CD14-positive monocyte (primary cell): ENCODE results near the gene AKT1. TPM values are rescaled to one million over a fixed set of nuclear protein-coding genes. Genes with fewer than 3 reads are reported as not detected.

Experiments used
- DNase-seq, 3 donors: peaks; one replicate each; pipeline ENCODE4 v3.0.0-alpha.2; 2011 to 2022
- H2AFZ ChIP-seq: 2 replicates; pipeline ENCODE4 v1.6.0; 2012; ENCODE audit warnings: mild to moderate bottlenecking, low read depth, low read length, inconsistent platforms; ENCODE audit not compliant: insufficient read depth, poor library complexity, severe bottlenecking
- H3K27ac ChIP-seq, 2 donors: 1 replicate in 1 of 2; 2 replicates in 1 of 2; pipeline ENCODE4 v1.5.1; 2012 to 2013; ENCODE audit warnings: low read length in 2 of 2, control low read depth in 1 of 2, inconsistent platforms in 1 of 2, low read depth in 1 of 2, mild to moderate bottlenecking in 1 of 2
- H3K27me3 ChIP-seq, 2 donors: one replicate each; pipeline versions ENCODE4 v1.6.0 to v1.6.1; 2011 to 2013; ENCODE audit warnings: low read length in 2 of 2; ENCODE audit not compliant: control insufficient read depth in 2 of 2, insufficient read depth in 2 of 2
- H3K36me3 ChIP-seq, 2 donors: replicated peaks in 1 of 2; 1 replicate in 1 of 2; 2 replicates in 1 of 2; pipeline versions ENCODE4 v1.5.1 to v1.6.1; 2012 to 2013; ENCODE audit warnings: low read length in 2 of 2, control low read depth in 1 of 2, inconsistent platforms in 1 of 2, mild to moderate bottlenecking in 1 of 2; ENCODE audit not compliant: insufficient read depth in 2 of 2, control insufficient read depth in 1 of 2
- H3K4me1 ChIP-seq, 2 donors: 1 replicate in 1 of 2; 2 replicates in 1 of 2; pipeline versions ENCODE4 v1.5.1 to v1.6.1; 2012 to 2013; ENCODE audit warnings: low read length in 2 of 2, control low read depth in 1 of 2, inconsistent platforms in 1 of 2, mild to moderate bottlenecking in 1 of 2, moderate library complexity in 1 of 2; ENCODE audit not compliant: insufficient read depth in 2 of 2, control insufficient read depth in 1 of 2
- H3K4me2 ChIP-seq: replicated peaks from 2 replicates; pipeline ENCODE3; 2012; ENCODE audit warnings: low read length, moderate library complexity, mild to moderate bottlenecking; ENCODE audit not compliant: poor library complexity, severe bottlenecking; ENCODE audit errors: extremely low read depth
- H3K4me3 ChIP-seq, 3 experiments: fragments of 200-600 bp in 1 of 3; sonication (generic) in 1 of 3; replicated peaks in 1 of 3; 1 replicate in 2 of 3; 2 replicates in 1 of 3; pipeline ENCODE4 v1.5.1; 2011 to 2013; ENCODE audit warnings: low read length in 3 of 3, mild to moderate bottlenecking in 3 of 3, control low read depth in 2 of 3, low read depth in 2 of 3, inconsistent platforms in 1 of 3, moderate library complexity in 1 of 3
- H3K79me2 ChIP-seq: 2 replicates; pipeline ENCODE4 v1.6.0; 2012; ENCODE audit warnings: mild to moderate bottlenecking, control low read depth, inconsistent platforms, low read length, moderate library complexity; ENCODE audit not compliant: insufficient read depth
- H3K9ac ChIP-seq: 2 replicates; pipeline ENCODE4 v1.6.0; 2017; ENCODE audit warnings: low read length, mild to moderate bottlenecking; ENCODE audit not compliant: insufficient read depth, poor library complexity, severe bottlenecking
- H3K9me3 ChIP-seq, 2 donors: replicated peaks in 1 of 2; 1 replicate in 1 of 2; 2 replicates in 1 of 2; pipeline versions ENCODE4 v1.5.1 to v1.6.1; 2012 to 2013; ENCODE audit warnings: low read length in 2 of 2, control low read depth in 1 of 2; ENCODE audit not compliant: control insufficient read depth in 1 of 2, insufficient read depth in 1 of 2
- H4K20me1 ChIP-seq: 2 replicates; pipeline ENCODE4 v1.6.0; 2012; ENCODE audit warnings: mild to moderate bottlenecking, low read length, control low read depth, moderate library complexity; ENCODE audit not compliant: insufficient read depth
- H3K27ac Mint-ChIP-seq, 7 donors: one replicate each; pipeline ENCODE4 v1.8.0; 2020; ENCODE audit warnings: mild to moderate bottlenecking in 7 of 7, mixed read lengths in 7 of 7, moderate library complexity in 6 of 7, inconsistent platforms in 2 of 7
- H3K27me3 Mint-ChIP-seq, 3 donors: one replicate each; pipeline ENCODE4 v1.8.0; 2021 to 2022; ENCODE audit warnings: low read depth in 3 of 3, mild to moderate bottlenecking in 3 of 3, mixed read lengths in 3 of 3, moderate library complexity in 3 of 3, inconsistent platforms in 1 of 3
- H3K36me3 Mint-ChIP-seq, 2 donors: one replicate each; pipeline ENCODE4 v1.8.0; 2020; ENCODE audit warnings: mixed read lengths in 2 of 2, inconsistent platforms in 1 of 2, mild to moderate bottlenecking in 1 of 2
- H3K4me1 Mint-ChIP-seq: one replicate; pipeline ENCODE4 v1.8.0; 2020; ENCODE audit warnings: mild to moderate bottlenecking, mixed read lengths
- H3K4me3 Mint-ChIP-seq, 2 donors: one replicate each; pipeline ENCODE4 v1.8.0; 2020; ENCODE audit warnings: mild to moderate bottlenecking in 2 of 2, mixed read lengths in 2 of 2, moderate library complexity in 1 of 2
- H3K9me3 Mint-ChIP-seq, 7 donors: one replicate each; pipeline ENCODE4 v1.8.0; 2020 to 2022; ENCODE audit warnings: mixed read lengths in 7 of 7, mild to moderate bottlenecking in 6 of 7, moderate library complexity in 6 of 7, inconsistent platforms in 2 of 7
- CTCF ChIP-seq: fragments of 200-600 bp; IDR thresholded peaks from one replicate; pipeline ENCODE4 v1.8.0; 2022; ENCODE audit warnings: antibody characterized with exemption, mild to moderate bottlenecking
- WGBS: methylation state at CpG from one replicate; pipeline ENCODE4 v1.1.5; 2013; ENCODE audit warnings: missing lambda C conversion rate; ENCODE audit not compliant: insufficient coverage; 5-methylcytosine and 5-hydroxymethylcytosine counted together
- intact Hi-C, 2 donors: fragments of 100-400 bp; cut with micrococcal nuclease; formaldehyde crosslinking; loops; one replicate each; pipeline versions ENCODE4 v1.15.0 to v1.15.1; 2023
- polyA plus RNA-seq, 3 donors: library from polyadenylated mRNA; depleted of rRNA in 1 of 3; unstranded in 2 of 3; stranded (reverse) in 1 of 3; fragments of 300-500 nt in 2 of 3; fragments of >200 nt in 1 of 3; fragmentation: Illumina TruSeq in 2 of 3; gene quantifications; 1 replicate in 2 of 3; 2 replicates in 1 of 3; pipeline ENCODE4 v1.2.3, GENCODE V29; 2012 to 2021

Gene AKT1
- polyA plus RNA-seq, 3 donors: 7.2 to 180 (median 26.4) TPM

- peak overlapping the region; percentile 96 for H3K4me2 ChIP-seq
- peak overlapping the region in 6 of 7 donors; percentile 45 to 82 (median 67) for H3K27ac Mint-ChIP-seq
- no peak for DNase-seq
- H3K4me3 Mint-ChIP-seq: peak overlapping the region; percentile 94 to 97
- H4K20me1 ChIP-seq: peaks cover 52% of the 10 kb centered on the region
- 7% methylated on average over 16 of the region's 16 CpGs for WGBS
- no peaks in the 10 kb centered on the region for H3K9me3 ChIP-seq
- H3K9ac ChIP-seq: peak overlapping the region; percentile 82
- TF ChIP-seq CTCF: no peak
- peaks cover 14 to 35% of the 10 kb centered on the region in 2 donors for H3K36me3 Mint-ChIP-seq
- H3K9me3 Mint-ChIP-seq: peaks cover 0 to 2% (median 0%) of the 10 kb centered on the region in 7 donors
- peaks cover 24 to 25% of the 10 kb centered on the region in 2 donors for H3K36me3 ChIP-seq
- peak overlapping the region in 1 of 2 donors; percentile 63 for H3K27ac ChIP-seq
- H3K4me1 ChIP-seq: peaks cover 26 to 37% of the 10 kb centered on the region in 2 donors
- intact Hi-C loops: loop anchor here (2.0 to 10.0 kb wide), 2 partner anchors 32 to 190 kb away; partner anchors contain the start of gene CLBA1 (in 1 of the 2)
- peak overlapping the region; percentile 57 for H2AFZ ChIP-seq
- peaks cover 16 to 35% (median 17%) of the 10 kb centered on the region in 3 donors for H3K27me3 Mint-ChIP-seq
- peaks cover 43% of the 10 kb centered on the region for H3K4me1 Mint-ChIP-seq
- peaks cover 0 to 21% of the 10 kb centered on the region in 2 donors for H3K27me3 ChIP-seq
- peaks cover 52% of the 10 kb centered on the region for H3K79me2 ChIP-seq
- H3K4me3 ChIP-seq: peak overlapping the region; percentile 48 to 90 (median 80)
Measured at GRCh38 chr14:104794631-104794992, 936 bp downstream of the AKT1 start.

GRCh38 chr14:104794099-104794498 lies 1.4 kb downstream of the AKT1 start:
- Mint-ChIP-seq H3K27ac (peak overlapping the region in 2 of 7 donors; percentile 35 to 82), H3K36me3 (peaks cover 18 to 41% of the 10 kb centered on the region in 2 donors), H3K9me3 (peaks cover 0 to 2% (median 0%) of the 10 kb centered on the region in 7 donors), H3K4me1 (peaks cover 42% of the 10 kb centered on the region), H3K4me3 (peak overlapping the region; percentile 94 to 97), H3K27me3 (peaks cover 12 to 30% (median 12%) of the 10 kb centered on the region in 3 donors)
- peaks cover 57% of the 10 kb centered on the region for H3K79me2 ChIP-seq
- H3K4me2 ChIP-seq: peak overlapping the region; percentile 96
- H4K20me1 ChIP-seq: peaks cover 58% of the 10 kb centered on the region
- no peak for TF ChIP-seq CTCF
- H3K27me3 ChIP-seq: peaks cover 0 to 21% of the 10 kb centered on the region in 2 donors
- H3K36me3 ChIP-seq: peaks cover 24 to 30% of the 10 kb centered on the region in 2 donors
- H3K4me1 ChIP-seq: peaks cover 26 to 35% of the 10 kb centered on the region in 2 donors
- peak overlapping the region; percentile 82 for H3K9ac ChIP-seq
- H3K4me3 ChIP-seq: peak overlapping the region; percentile 48 to 90 (median 80)
- no peak overlapping the region for H2AFZ ChIP-seq
- H3K9me3 ChIP-seq: no peaks in the 10 kb centered on the region
- DNase-seq: peak; percentile 11 to 29 (median 17)
- WGBS: 17% methylated on average over 13 of the region's 15 CpGs
- intact Hi-C loops: loop anchor here (2.0 to 10.0 kb wide), 2 partner anchors 33 to 191 kb away; partner anchors contain the start of gene CLBA1 (in 1 of the 2)
- peak overlapping the region in 1 of 2 donors; percentile 63 for H3K27ac ChIP-seq
